Mucosa of rectum (tissue), 2 donors: Measurements from ENCODE around the gene LMOD1.

Experiments used
- H3K27ac ChIP-seq, 2 donors: one replicate each; pipeline ENCODE4 v1.7.0; 2013; ENCODE audit warnings: inconsistent platforms in 2 of 2, low read depth in 2 of 2, low read length in 2 of 2
- H3K27me3 ChIP-seq, 2 donors: one replicate each; pipeline ENCODE4 v1.7.0; 2013; ENCODE audit warnings: low read length in 2 of 2; ENCODE audit not compliant: control insufficient read depth in 2 of 2, insufficient read depth in 2 of 2
- H3K36me3 ChIP-seq, 2 donors: one replicate each; pipeline ENCODE4 v1.7.0; 2013; ENCODE audit warnings: low read length in 2 of 2; ENCODE audit not compliant: control insufficient read depth in 2 of 2, insufficient read depth in 2 of 2
- H3K4me1 ChIP-seq, 2 donors: one replicate each; pipeline ENCODE4 v1.7.0; 2013; ENCODE audit warnings: low read length in 2 of 2, mild to moderate bottlenecking in 1 of 2; ENCODE audit not compliant: control insufficient read depth in 2 of 2, insufficient read depth in 2 of 2
- H3K4me3 ChIP-seq, 2 donors: one replicate each; pipeline ENCODE4 v1.7.0; 2013; ENCODE audit warnings: low read length in 2 of 2
- H3K9ac ChIP-seq, 2 donors: one replicate each; pipeline ENCODE4 v1.7.0; 2013; ENCODE audit warnings: low read length in 2 of 2, low read depth in 1 of 2, mild to moderate bottlenecking in 1 of 2
- H3K9me3 ChIP-seq, 2 donors: one replicate each; pipeline ENCODE4 v1.7.0; 2013; ENCODE audit warnings: low read length in 2 of 2; ENCODE audit not compliant: control insufficient read depth in 2 of 2
- donor health status: healthy.
- donor health status: Normal muscosa, but diverticular disease.

The LMOD1 gene

DNA sequence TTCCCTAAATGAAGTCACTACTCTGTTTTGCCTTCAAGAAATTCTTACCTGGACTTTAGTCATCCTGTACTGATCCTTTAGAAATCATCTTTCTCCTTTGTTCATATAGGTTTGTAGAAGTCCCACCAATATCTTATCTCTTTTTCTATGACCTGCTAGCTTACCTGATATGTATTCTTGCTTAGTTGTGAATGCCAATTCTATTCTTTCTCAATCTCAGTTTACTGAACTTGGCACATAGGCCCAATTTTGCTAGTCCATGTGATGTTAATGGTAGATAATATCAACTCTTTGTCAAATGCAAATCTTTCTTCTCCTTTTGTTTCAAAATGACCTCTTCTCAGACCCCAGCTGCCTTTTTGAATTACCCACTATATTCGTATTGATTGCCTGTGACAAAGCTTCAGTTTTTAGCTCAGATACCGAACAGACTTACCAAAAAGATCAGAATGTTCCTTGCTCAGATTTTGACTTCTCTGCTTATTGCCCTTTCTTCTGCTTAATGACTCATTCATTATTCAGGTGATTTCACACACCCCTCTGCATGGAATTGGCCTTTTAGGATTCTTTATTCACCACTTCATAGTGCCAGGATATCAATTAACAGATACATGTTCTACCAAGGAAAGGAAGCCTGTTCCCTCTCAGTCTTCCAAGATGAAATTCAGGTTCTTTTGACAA, 96.8 kb downstream of the LMOD1 start:
- Histone ChIP-seq H3K9me3 (no peaks in the 10 kb centered on the region), H3K27me3 (no peaks in the 10 kb centered on the region), H3K4me3 (no peak overlapping the region), H3K9ac (no peak overlapping the region), H3K36me3 (peaks cover 39% of the 10 kb centered on the region in 2 donors), H3K4me1 (no peaks in the 10 kb centered on the region), H3K27ac (no peak overlapping the region)

- Histone ChIP-seq H3K9me3 (no peaks in the 10 kb centered on the region), H3K27ac (no peak overlapping the region), H3K27me3 (no peaks in the 10 kb centered on the region), H3K4me1 (no peaks in the 10 kb centered on the region), H3K4me3 (no peak overlapping the region), H3K9ac (no peak overlapping the region), H3K36me3 (peaks cover 33 to 35% of the 10 kb centered on the region in 2 donors)
Observed at GRCh38 chr1:201848230-201848629, 98.1 kb downstream of the LMOD1 start.

- no peaks in the 10 kb centered on the region for H3K4me1 ChIP-seq
- no peak overlapping the region for H3K27ac ChIP-seq
- peaks cover 23 to 25% of the 10 kb centered on the region in 2 donors for H3K36me3 ChIP-seq
- no peak overlapping the region for H3K9ac ChIP-seq
- no peaks in the 10 kb centered on the region for H3K27me3 ChIP-seq
- H3K4me3 ChIP-seq = no peak overlapping the region
- no peaks in the 10 kb centered on the region for H3K9me3 ChIP-seq
Observed at GRCh38 chr1:201847150-201847549, 99.2 kb downstream of the LMOD1 start.
